Endometrial microvascular endothelial cells (primary cell): ENCODE results near the gene ARHGAP10. TPM values are rescaled to one million over a fixed set of nuclear protein-coding genes. Genes with fewer than 3 reads are reported as not detected.
"Not testable (repeated sequence)": the region's sequence is repeated elsewhere in the genome, so short reads cannot be mapped to it uniquely, and the experiment has no call there.

Experiments
- in situ Hi-C: cut with HindIII; loops from 2 replicates; pipeline ENCODE4 v1.10.0; 2017; ENCODE audit warnings: low sequenced_read_pairs, low pct_unique_long_range_greater_than_20kb; ENCODE audit errors: inconsistent ontology term
- total RNA-seq: library from RNA; depleted of rRNA; stranded (reverse); fragments of >200 nt; gene quantifications from one replicate; pipeline ENCODE4 v1.2.3, GENCODE V29; 2015; ENCODE audit errors: inconsistent ontology term

The ARHGAP10 gene
- total RNA-seq, 1 donor from 2014 or later = 28.1 TPM

- in situ Hi-C loops = no loop called here
These were observed 132.7 kb downstream of the ARHGAP10 start for GRCh38 chr4:147864607-147865006.

DNA sequence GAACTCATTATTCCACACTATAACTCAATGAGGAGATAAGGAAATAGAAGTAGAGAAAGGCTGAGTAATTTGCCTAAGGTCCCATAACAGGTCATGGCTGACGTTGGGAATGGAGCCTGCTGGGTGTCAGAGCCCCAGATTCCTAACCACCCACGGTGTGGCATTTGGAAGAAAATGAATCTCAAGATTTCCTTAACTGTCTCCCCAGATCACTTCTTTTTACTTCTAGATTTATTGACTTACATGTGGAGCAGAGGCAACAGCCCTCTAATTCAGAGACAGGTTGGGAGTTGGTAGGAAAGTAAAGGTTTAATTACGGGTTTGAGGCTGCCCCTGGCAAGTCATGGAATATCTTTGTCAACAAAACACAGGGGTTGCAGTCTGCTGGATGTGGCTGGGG, 134.0 kb downstream of the ARHGAP10 start:
- in situ Hi-C loops = no loop called here

DNA sequence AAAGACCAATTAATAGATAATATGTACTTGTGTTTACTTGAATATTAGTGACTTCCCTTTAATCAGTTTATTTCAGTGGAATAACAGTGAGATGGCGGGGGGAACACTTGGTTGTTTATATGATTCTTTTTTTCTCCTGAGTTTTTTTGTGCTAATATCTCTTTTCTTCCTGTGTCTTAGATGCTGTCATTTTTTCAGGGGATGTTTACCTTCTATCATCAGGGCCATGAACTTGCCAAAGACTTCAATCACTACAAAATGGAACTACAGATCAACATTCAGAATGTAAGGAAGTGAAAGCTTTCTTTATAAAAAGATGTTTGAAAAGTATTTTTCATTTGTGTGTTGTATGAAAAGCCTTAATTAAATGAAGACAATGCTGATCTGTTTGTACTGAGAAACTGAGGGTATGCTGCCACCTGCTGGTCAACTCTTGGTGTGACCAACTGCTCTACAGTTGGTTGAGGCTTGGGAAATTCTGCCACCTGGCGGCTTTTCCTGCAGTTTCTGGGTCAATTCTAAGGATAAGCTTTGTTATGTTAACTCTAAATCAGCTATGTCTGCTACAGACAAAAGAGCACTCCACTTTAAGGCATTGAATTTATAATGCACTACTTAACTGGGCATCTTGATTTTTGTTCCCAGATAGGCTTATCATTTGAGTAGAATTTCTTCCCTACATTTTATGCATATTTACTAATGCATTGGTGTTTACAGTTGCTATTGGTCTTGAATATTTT, 134.8 kb downstream of the ARHGAP10 start:
- in situ Hi-C loops = no loop called here

DNA sequence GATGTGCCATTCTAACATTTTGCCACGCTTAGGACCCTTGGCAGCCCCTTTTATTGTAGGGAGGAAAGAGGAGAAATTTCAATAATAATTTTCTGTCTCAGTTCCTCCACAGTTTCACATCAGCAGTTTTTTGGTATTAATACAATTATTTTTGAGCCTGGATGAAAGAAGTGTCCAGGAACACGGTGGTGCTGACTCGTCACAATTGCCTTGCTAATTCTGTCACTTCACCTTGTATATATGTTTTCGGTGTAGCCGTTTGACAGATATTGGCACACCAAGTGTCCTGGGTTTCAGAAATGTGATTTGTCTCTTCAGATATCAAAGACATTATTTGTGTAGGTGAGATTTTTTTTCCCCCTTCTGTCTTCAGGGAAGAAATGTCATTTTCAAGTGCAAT, 142.2 kb downstream of the ARHGAP10 start:
- in situ Hi-C loops = no loop called here

- in situ Hi-C loops = no loop called here
These were observed 145.5 kb downstream of the ARHGAP10 start for GRCh38 chr4:147877308-147877771.

DNA sequence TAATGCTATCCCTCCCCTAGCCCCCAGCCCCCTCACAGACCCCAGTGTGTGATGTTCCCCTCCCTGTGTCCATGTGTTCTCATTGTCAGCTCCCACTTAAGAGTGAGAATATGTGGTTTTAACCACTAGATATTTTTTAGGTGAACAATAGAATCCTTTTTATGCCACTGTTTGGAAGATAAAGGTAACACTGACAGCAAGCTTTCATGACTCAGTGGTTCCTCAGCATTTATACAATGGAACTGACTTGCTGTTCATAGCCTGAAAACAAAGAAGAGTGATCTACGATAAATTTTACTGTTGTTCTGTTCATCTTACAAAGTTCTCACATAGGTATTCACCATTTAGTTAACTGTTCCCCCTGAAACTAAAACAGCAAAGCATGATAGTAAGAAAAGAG, 147.8 kb downstream of the ARHGAP10 start:
- in situ Hi-C loops = no loop called here

DNA sequence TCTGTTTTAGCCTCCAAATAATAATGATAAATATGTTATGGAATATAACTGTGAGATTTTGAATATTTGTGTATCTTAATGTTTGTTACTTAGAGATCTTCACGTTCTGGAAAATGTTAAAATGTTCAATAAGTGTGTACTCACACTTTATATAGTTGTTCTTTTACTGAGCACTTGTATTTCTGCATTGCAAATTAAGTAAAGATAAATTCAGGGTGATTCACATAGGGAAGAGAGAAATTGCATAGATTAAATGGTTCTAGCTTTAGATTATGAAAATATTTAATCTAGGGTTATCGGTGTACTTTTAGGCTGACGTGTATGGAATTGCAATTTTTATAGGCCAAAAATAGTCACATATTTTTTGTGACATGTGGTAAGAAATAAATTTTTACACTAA, 148.6 kb downstream of the ARHGAP10 start:
- in situ Hi-C loops = no loop called here

GRCh38 chr4:147884536-147884935, 152.6 kb downstream of the ARHGAP10 start:
- in situ Hi-C loops = no loop called here

DNA sequence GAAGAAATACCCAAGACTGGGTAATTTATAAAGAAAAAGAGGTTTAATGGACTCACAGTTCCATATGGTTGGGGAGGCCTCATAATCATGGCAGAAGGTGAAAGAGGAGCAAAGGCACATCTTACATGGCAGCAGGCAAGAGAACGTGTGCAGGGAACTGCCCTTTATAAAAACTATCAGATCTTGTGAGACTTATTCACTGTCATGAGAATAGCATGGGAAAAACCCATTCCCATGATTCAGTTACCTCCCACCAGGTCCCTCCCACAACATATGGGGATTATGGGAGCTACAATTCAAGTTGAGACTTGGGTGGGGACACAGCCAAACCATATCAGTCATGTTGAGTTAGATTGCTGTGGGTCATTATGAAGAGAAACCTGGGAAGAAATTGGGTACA, 153.3 kb downstream of the ARHGAP10 start:
- in situ Hi-C loops = not testable (repeated sequence)

DNA sequence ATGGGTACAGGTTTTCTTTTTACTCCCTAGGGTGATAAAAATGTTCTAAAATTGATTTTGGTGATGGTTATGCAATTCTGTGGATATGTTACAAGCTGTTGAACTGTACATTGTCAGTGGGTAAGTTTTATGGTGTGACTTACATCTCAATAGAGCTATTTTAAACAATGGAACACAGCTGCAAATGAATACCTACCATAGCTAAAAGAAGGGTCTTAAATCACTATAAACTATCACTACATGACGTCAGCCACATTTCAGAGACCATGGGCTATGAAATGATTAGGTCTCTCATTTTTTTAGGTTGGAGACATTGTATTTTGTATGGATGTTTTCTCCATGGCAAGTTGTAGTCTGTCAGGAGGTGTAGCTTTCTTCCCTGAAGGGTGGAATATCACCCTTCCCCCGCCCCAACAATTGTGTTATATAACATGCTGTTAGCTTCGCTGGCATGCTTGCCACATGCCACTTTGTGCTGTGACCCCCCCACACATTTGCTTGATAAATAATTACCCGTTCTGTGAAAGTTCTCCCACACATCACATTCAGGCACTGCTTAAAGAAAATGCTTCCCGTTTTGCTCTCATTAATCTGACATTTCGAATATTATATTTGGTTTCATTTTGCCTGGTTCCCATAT, 159.7 kb downstream of the ARHGAP10 start:
- in situ Hi-C loops = no loop called here

DNA sequence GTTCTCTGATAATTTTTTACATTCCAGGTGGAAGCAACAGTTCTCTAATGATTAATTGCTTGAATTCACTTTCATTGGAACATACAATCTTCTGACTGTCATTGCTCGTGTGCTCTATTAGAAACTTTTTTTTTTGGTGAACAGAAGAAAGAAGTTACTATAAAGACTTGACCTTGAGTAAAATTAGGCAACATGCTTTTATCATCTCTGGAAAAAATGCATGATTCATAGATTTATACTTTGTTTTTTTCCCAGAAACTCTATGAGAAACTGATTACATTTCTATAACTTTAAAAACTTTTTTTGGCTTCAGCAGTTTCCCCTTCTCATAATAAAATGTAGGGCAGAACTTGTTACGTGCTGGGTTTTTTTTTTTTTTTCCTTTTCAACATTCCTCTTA, 167.6 kb downstream of the ARHGAP10 start:
- in situ Hi-C loops = no loop called here

GRCh38 chr4:147901388-147901787, 169.5 kb downstream of the ARHGAP10 start:
- in situ Hi-C loops = no loop called here

- in situ Hi-C loops = no loop called here
These were observed 170.0 kb downstream of the ARHGAP10 start for GRCh38 chr4:147901916-147902315.

DNA sequence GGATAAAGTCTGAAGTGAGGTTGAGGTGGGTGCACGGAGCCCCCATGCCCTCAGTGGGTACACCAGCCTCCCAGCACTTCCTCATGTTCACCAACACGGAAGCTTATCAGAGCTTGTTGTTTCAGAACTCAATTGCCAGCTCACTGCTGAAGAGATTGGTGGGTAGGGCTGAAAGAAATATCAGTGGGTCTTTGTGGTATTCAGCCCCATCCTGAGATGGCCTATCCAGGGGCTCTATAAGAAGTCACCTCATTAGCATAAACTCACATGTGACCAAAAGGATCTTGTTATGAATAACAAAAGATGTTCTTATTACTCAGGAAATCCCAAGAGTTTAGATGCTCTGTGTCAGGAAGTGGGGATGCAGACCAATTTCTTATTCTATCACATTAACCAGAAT, 177.3 kb downstream of the ARHGAP10 start:
- in situ Hi-C loops = no loop called here

DNA sequence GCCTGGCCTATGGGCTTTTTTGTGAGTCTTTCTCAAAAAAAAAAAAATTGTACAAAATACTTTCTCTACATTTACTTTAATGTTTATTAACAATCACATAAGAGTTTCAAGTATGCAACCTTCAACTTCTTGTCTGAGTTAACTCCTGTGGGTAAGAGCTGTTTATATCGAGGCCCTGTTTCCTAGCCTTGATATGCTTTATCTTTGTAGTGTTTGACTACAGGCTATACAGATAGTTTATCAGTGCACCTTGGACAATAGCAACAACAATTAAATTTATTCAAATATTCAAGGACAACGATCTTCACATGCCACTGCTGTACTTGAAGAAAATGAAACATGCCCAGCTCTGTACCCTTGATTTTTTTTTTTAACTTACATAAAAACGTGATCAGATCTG, 178.4 kb downstream of the ARHGAP10 start:
- in situ Hi-C loops = no loop called here

GRCh38 chr4:147912106-147912505, 180.2 kb downstream of the ARHGAP10 start:
- in situ Hi-C loops = not testable (repeated sequence)

DNA sequence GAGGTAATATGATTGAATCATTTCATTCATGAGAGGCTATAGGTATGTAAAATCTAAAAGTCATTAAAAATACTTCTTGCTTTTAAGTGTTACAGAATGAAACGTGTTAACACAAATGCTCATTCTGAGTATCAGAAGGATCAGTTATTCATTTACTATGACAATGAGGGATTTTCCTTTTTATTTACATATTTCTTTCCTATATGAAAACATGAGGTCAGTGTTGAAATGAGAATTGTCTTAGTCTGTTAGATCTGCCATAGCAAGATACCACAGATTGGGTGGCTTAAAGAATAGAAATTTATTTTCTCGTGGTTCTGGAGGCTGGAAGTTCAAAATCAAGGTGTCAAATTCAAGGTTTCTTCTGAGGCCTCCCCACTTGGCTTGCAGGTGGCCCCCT, 181.2 kb downstream of the ARHGAP10 start:
- in situ Hi-C loops = no loop called here

DNA sequence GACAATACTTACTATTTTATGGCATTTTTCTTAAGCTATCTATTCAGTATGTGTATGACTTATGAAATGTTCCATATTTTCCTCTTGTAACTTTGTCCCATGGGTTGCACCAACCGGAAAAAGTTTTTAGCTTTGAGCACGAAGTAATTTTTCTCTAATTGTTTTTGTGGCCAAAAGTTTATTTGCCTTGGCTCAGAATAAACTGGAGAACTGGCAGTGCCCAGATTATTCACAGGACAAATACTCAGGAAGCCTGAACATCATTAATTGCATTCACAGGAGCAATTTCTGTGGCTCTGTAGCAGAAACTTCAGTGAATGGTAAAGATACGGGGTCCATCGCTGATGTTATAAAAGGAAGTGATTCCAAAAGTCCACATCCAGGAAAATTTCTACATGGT, 184.5 kb downstream of the ARHGAP10 start:
- in situ Hi-C loops = no loop called here

DNA sequence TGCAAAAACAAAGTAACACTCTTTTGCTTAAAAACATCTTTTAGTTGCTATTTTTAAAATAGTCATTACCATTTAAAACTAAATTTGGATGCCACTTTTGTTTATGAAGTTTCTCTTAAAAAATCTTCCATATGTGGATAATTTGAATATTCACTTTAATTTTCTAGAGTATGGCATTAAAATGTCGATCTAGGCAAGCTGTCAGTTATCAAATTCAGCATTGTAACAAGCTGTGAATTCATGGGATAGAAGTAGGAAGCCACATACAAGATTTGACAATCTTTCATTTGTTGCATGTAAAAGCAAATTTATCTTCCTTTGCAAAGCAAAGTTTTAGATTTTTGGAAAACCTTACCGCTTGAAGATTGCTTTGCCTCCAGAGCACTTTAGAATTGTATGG, 191.5 kb downstream of the ARHGAP10 start:
- in situ Hi-C loops = no loop called here

DNA sequence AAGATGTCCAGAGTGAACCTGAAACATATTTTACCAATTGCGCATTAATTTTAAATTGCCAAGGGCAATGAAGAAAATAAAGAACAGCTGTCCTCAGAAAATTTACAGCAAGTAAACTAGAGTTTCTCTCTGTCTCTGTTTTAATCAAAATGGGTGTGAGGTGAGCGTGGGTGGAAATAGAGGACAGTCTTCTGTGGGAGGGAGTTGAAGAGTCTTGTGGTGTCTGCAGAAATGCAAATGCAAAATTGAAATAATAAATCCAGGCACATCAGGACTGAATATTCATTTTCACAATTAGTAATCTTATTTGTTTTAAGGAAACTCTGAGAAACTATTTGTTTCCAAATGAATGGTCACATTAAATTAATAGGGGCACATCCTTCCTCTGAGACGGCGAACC, 192.0 kb downstream of the ARHGAP10 start:
- in situ Hi-C loops = no loop called here
